GM12891 (cell line): ENCODE measurements around the gene HNMT.

Source experiments
- PAX5 ChIP-seq: IDR thresholded peaks from 2 replicates; pipeline ENCODE4 v1.6.1; 2011; ENCODE audit warnings: low read length, moderate library complexity, mild to moderate bottlenecking; ENCODE audit not compliant: insufficient read depth, severe bottlenecking
- POLR2A ChIP-seq: IDR thresholded peaks from 2 replicates; pipeline ENCODE4 v1.6.1; 2011; ENCODE audit warnings: low read depth, low read length, control low read depth
- POLR2AphosphoS5 ChIP-seq: IDR thresholded peaks from 2 replicates; pipeline ENCODE4 v1.6.1; 2011; ENCODE audit warnings: low read depth, low read length, control low read depth
- POU2F2 ChIP-seq: IDR thresholded peaks from 2 replicates; pipeline ENCODE4 v1.6.1; 2011; ENCODE audit warnings: low read depth, mild to moderate bottlenecking, control low read depth, low read length, moderate library complexity
- SPI1 ChIP-seq: IDR thresholded peaks from 2 replicates; pipeline ENCODE4 v1.6.1; 2011; ENCODE audit warnings: low read depth, low read length, control low read depth
- TAF1 ChIP-seq: IDR thresholded peaks from 2 replicates; pipeline ENCODE4 v1.6.1; 2011; ENCODE audit warnings: low read depth, low read length, control low read depth

DNA sequence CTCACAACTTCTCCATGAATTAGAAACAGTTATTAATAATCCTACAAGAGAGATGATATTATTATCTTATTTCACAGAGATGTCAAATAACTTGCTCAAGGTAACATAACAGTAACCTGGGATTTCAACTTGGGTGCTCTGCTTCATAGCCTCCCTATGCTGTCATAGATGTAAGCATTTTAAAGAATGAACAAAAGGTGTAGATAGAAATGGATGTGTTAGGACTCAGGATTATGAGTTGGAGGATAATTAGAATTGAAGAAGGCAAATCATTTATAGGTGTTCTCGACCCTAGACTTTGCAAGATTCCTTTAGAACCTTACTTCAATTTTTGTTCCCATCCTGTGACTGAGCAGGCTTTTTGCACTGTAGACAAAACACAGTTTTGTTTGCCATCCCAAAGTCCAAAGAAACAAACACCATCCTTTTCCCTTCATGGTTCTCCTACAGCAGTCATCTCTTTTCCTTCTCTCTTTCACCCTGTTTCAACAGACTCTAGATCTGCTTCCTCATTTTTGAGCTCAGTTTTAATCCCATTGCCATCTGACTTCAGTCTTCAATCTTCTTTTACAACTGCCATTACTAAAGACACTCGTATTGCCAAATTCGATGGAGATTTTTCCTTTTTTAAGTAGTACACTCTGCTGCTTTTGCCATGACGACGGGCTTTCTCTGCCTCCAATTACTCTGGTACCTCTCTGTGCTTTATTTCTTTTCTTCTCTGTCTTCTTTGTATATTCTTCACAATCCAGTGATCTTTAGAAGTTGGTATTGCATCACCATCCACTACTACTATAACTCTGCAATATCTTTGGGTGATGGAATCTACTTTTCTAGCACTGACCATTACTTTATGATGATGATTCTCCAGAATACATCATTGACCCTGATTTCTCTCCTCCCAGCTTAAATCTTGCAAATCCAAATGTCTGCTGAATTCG is 4.5 kb downstream of the HNMT start:
- no peak for TF ChIP-seq SPI1
- TF ChIP-seq TAF1, result no peak
- TF ChIP-seq POU2F2, result no peak
- TF ChIP-seq POLR2A, result no peak
- TF ChIP-seq POLR2AphosphoS5, result no peak
- no peak for TF ChIP-seq PAX5
